ENCODE results near the gene MCTP1.

MCTP1 gene

GRCh38 chr5:94674490-94675382 is 610.2 kb downstream of the MCTP1 start:
- no peaks in the 10 kb centered on the region for H3K36me3 ChIP-seq (replicated peaks; ENCODE audit: insufficient read depth, low read length)
- no peak overlapping the region for H3K27ac ChIP-seq (ENCODE audit: low read length)
- TF ChIP-seq EZH2 (optimal IDR thresholded peaks at IDR 0.05; ENCODE audit: low read depth, low read length) (no peak), EZH2phosphoT487 (IDR thresholded peaks at IDR 0.05; ENCODE audit: low read length) (no peak), CTCF (IDR thresholded peaks at IDR 0.05; ENCODE audit: low read length) (no peak)
- no peak for DNase-seq
- no peaks in the 10 kb centered on the region for H3K79me2 ChIP-seq (ENCODE audit: low read length)
- no peak overlapping the region for H2AFZ ChIP-seq (ENCODE audit: low read length)
- no peaks in the 10 kb centered on the region for H3K27me3 ChIP-seq (replicated peaks; ENCODE audit: insufficient read depth, low read length)
- no peak overlapping the region for H3K9ac ChIP-seq (ENCODE audit: low read length)
- H3K4me2 ChIP-seq (ENCODE audit: low read depth, low read length) = no peak overlapping the region
- H3F3A ChIP-seq (ENCODE audit: insufficient read depth, low read length) = no peaks in the 10 kb centered on the region
- no peaks in the 10 kb centered on the region for H3K9me2 ChIP-seq (replicated peaks; ENCODE audit: insufficient read depth, low read length)
- no peak overlapping the region for H3K4me3 ChIP-seq (ENCODE audit: low read length)
- H3K9me3 ChIP-seq (replicated peaks; ENCODE audit: insufficient read depth, low read length) = no peaks in the 10 kb centered on the region
- H3K4me1 ChIP-seq (ENCODE audit: low read length) = peaks cover 5% of the 10 kb centered on the region
- no peaks in the 10 kb centered on the region for H4K20me1 ChIP-seq (ENCODE audit: insufficient read depth, low read length)

- DNase-seq = no peak
Observed at GRCh38 chr5:94672746-94673145, 612.1 kb downstream of the MCTP1 start.

GRCh38 chr5:94670726-94671125 is 614.2 kb downstream of the MCTP1 start:
- H3F3A ChIP-seq (ENCODE audit: insufficient read depth, low read length) = no peaks in the 10 kb centered on the region
- no peaks in the 10 kb centered on the region for H3K9me2 ChIP-seq (replicated peaks; ENCODE audit: insufficient read depth, low read length)
- no peak overlapping the region for H3K4me3 ChIP-seq (ENCODE audit: low read length)
- DNase-seq = no peak
- no peak overlapping the region for H3K27ac ChIP-seq (ENCODE audit: low read length)
- no peaks in the 10 kb centered on the region for H3K79me2 ChIP-seq (ENCODE audit: low read length)
- peaks cover 5% of the 10 kb centered on the region for H3K4me1 ChIP-seq (ENCODE audit: low read length)
- no peaks in the 10 kb centered on the region for H3K27me3 ChIP-seq (replicated peaks; ENCODE audit: insufficient read depth, low read length)
- no peak overlapping the region for H3K9ac ChIP-seq (ENCODE audit: low read length)
- no peak overlapping the region for H2AFZ ChIP-seq (ENCODE audit: low read length)
- no peaks in the 10 kb centered on the region for H3K9me3 ChIP-seq (replicated peaks; ENCODE audit: insufficient read depth, low read length)
- H3K36me3 ChIP-seq (replicated peaks; ENCODE audit: insufficient read depth, low read length) = no peaks in the 10 kb centered on the region
- peak overlapping the region; percentile 31 for H3K4me2 ChIP-seq (ENCODE audit: low read depth, low read length)
- TF ChIP-seq EZH2 (optimal IDR thresholded peaks at IDR 0.05; ENCODE audit: low read depth, low read length) (no peak), EZH2phosphoT487 (IDR thresholded peaks at IDR 0.05; ENCODE audit: low read length) (no peak), CTCF (IDR thresholded peaks at IDR 0.05; ENCODE audit: low read length) (no peak)
- H4K20me1 ChIP-seq (ENCODE audit: insufficient read depth, low read length) = no peaks in the 10 kb centered on the region

More at GRCh38 chr5:94672746-94673145, 612.1 kb downstream of the MCTP1 start:
- TF ChIP-seq CTCF (IDR thresholded peaks at IDR 0.05; ENCODE audit: low read length) = no peak
- TF ChIP-seq EZH2phosphoT487 (IDR thresholded peaks at IDR 0.05; ENCODE audit: low read length) = no peak
- TF ChIP-seq EZH2 (optimal IDR thresholded peaks at IDR 0.05; ENCODE audit: low read depth, low read length) = no peak
- Histone ChIP-seq H3K9me2 (replicated peaks; ENCODE audit: insufficient read depth, low read length) (no peaks in the 10 kb centered on the region), H3F3A (ENCODE audit: insufficient read depth, low read length) (no peaks in the 10 kb centered on the region), H4K20me1 (ENCODE audit: insufficient read depth, low read length) (no peaks in the 10 kb centered on the region), H3K9me3 (replicated peaks; ENCODE audit: insufficient read depth, low read length) (no peaks in the 10 kb centered on the region), H3K9ac (ENCODE audit: low read length) (no peak overlapping the region), H3K36me3 (replicated peaks; ENCODE audit: insufficient read depth, low read length) (no peaks in the 10 kb centered on the region), H2AFZ (ENCODE audit: low read length) (no peak overlapping the region), H3K4me2 (ENCODE audit: low read depth, low read length) (no peak overlapping the region), H3K4me1 (ENCODE audit: low read length) (peaks cover 5% of the 10 kb centered on the region), H3K27me3 (replicated peaks; ENCODE audit: insufficient read depth, low read length) (no peaks in the 10 kb centered on the region), H3K79me2 (ENCODE audit: low read length) (no peaks in the 10 kb centered on the region), H3K27ac (ENCODE audit: low read length) (no peak overlapping the region), H3K4me3 (ENCODE audit: low read length) (no peak overlapping the region)

Data from MM.1S (cell line).